GM18498 (cell line): ENCODE measurements around the gene RXFP3.
A peak's percentile ranks its signal among the peaks of the same experiment; 100 is the strongest.
"Not testable (repeated sequence)": the region's sequence is repeated elsewhere in the genome, so short reads cannot be mapped to it uniquely, and the experiment has no call there.

Experiments used
- ATAC-seq: cut with Tn5 transposase; IDR thresholded peaks from one replicate; pipeline ENCODE4 v1.9.1; 2021; ENCODE audit warnings: mild to moderate bottlenecking, moderate library complexity; ENCODE audit not compliant: unreplicated experiment

The RXFP3 gene

GRCh38 chr5:33936381-33937016 is at the start of gene RXFP3:
TSS of gene RXFP3 (plus strand) at chr5:33936386. CDS start at chr5:33936741, 355 bp downstream.
- no peak for ATAC-seq

- ATAC-seq = no peak
Measured at GRCh38 chr5:33887268-33887667, 48.9 kb upstream of the RXFP3 start.

- no peak for ATAC-seq
Measured at GRCh38 chr5:33888587-33888986, 47.6 kb upstream of the RXFP3 start.

GRCh38 chr5:33890131-33891032 is 45.8 kb upstream of the RXFP3 start:
- no peak for ATAC-seq

- ATAC-seq = no peak
Measured at GRCh38 chr5:33891446-33891787, 44.8 kb upstream of the RXFP3 start.

- ATAC-seq = no peak
Measured at GRCh38 chr5:33891788-33892619, 44.2 kb upstream of the RXFP3 start, which contains the start of gene ADAMTS12. TSS of gene ADAMTS12 (minus strand) at chr5:33891990. CDS start at chr5:33891856, 134 bp downstream.

GRCh38 chr5:33892620-33893137 is 43.5 kb upstream of the RXFP3 start:
- ATAC-seq = no peak

- no peak for ATAC-seq
Measured at GRCh38 chr5:33894566-33894965, 41.6 kb upstream of the RXFP3 start.

- no peak for ATAC-seq
Measured at GRCh38 chr5:33901156-33901555, 35.0 kb upstream of the RXFP3 start.

GRCh38 chr5:33903118-33903517 is 33.1 kb upstream of the RXFP3 start:
- no peak for ATAC-seq

- no peak for ATAC-seq
Measured at GRCh38 chr5:33905381-33905780, 30.8 kb upstream of the RXFP3 start.

GRCh38 chr5:33906248-33906647 is 29.9 kb upstream of the RXFP3 start:
- not testable (repeated sequence) for ATAC-seq

GRCh38 chr5:33914844-33915243 is 21.3 kb upstream of the RXFP3 start:
- not testable (repeated sequence) for ATAC-seq

GRCh38 chr5:33921002-33921401 is 15.2 kb upstream of the RXFP3 start:
- no peak for ATAC-seq

GRCh38 chr5:33925278-33925677 is 10.9 kb upstream of the RXFP3 start:
- ATAC-seq = peak; percentile 75

GRCh38 chr5:33927685-33928084 is 8.5 kb upstream of the RXFP3 start:
- no peak for ATAC-seq

- no peak for ATAC-seq
Measured at GRCh38 chr5:33928283-33928682, 7.9 kb upstream of the RXFP3 start.

- ATAC-seq = no peak
Measured at GRCh38 chr5:33929925-33930690, 6.1 kb upstream of the RXFP3 start.

GRCh38 chr5:33931136-33931535 is 5.0 kb upstream of the RXFP3 start:
- ATAC-seq = no peak

- peak; percentile 88 for ATAC-seq
Measured at GRCh38 chr5:33933723-33934169, 2.4 kb upstream of the RXFP3 start.
